Gastroesophageal sphincter (tissue), 3 donors: ENCODE data around the gene KCTD1.

Experiments
- CTCF ChIP-seq, 4 experiments: fragments of 200-600 bp in 2 of 4; fragments of 450-650 bp in 2 of 4; sonication (generic) in 1 of 4; IDR thresholded peaks; one replicate each; pipeline ENCODE4 v1.5.1; 2017 to 2019; ENCODE audit warnings: antibody characterized with exemption in 4 of 4, mild to moderate bottlenecking in 2 of 4, moderate library complexity in 2 of 4
- EP300 ChIP-seq: sonication (generic); formaldehyde crosslinking; IDR thresholded peaks from one replicate; pipeline ENCODE4 v1.6.1; 2017; ENCODE audit warnings: antibody characterized with exemption, mild to moderate bottlenecking
- POLR2A ChIP-seq, 2 donors: fragments of 450-650 bp; IDR thresholded peaks; one replicate each; pipeline ENCODE4 v1.6.1; 2017; ENCODE audit warnings: antibody characterized with exemption in 2 of 2, mild to moderate bottlenecking in 2 of 2, moderate library complexity in 1 of 2
- POLR2AphosphoS5 ChIP-seq: sonication (generic); formaldehyde crosslinking; IDR thresholded peaks from one replicate; pipeline ENCODE4 v1.6.1; 2017; ENCODE audit warnings: antibody characterized with exemption

GRCh38 chr18:26575865-26576217 lies 27.5 kb upstream of the KCTD1 start:
- no peak for TF ChIP-seq CTCF (IDR thresholded peaks at IDR 0.05)
- TF ChIP-seq EP300 = no peak
- TF ChIP-seq POLR2A (IDR thresholded peaks at IDR 0.05) = no peak
- TF ChIP-seq POLR2AphosphoS5 = no peak
